ENCODE data around the gene COL18A1.
"Not testable (repeated sequence)": the region's sequence is repeated elsewhere in the genome, so short reads cannot be mapped to it uniquely, and the experiment has no call there.

GRCh38 chr21:45503226-45503625, 98.3 kb downstream of the COL18A1 start:
- TF ChIP-seq, protein P1, sequence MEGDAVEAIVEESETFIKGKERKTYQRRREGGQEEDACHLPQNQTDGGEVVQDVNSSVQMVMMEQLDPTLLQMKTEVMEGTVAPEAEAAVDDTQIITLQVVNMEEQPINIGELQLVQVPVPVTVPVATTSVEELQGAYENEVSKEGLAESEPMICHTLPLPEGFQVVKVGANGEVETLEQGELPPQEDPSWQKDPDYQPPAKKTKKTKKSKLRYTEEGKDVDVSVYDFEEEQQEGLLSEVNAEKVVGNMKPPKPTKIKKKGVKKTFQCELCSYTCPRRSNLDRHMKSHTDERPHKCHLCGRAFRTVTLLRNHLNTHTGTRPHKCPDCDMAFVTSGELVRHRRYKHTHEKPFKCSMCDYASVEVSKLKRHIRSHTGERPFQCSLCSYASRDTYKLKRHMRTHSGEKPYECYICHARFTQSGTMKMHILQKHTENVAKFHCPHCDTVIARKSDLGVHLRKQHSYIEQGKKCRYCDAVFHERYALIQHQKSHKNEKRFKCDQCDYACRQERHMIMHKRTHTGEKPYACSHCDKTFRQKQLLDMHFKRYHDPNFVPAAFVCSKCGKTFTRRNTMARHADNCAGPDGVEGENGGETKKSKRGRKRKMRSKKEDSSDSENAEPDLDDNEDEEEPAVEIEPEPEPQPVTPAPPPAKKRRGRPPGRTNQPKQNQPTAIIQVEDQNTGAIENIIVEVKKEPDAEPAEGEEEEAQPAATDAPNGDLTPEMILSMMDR (IDR thresholded peaks at IDR 0.05) = not testable (repeated sequence)
- not testable (repeated sequence) for TF ChIP-seq EZH2 (IDR thresholded peaks at IDR 0.05; ENCODE audit: borderline replicate concordance, insufficient read depth, low read depth, low read length, poor library complexity, severe bottlenecking)
